ENCODE measurements around the gene RASAL1. TPM values are rescaled to one million over a fixed set of nuclear protein-coding genes. Genes with fewer than 3 reads are reported as not detected.

The RASAL1 gene
- total RNA-seq, 1 experiment from 2014 or later = 16.0 TPM

GRCh38 chr12:113090740-113091139, 44.8 kb downstream of the RASAL1 start:
- Histone ChIP-seq H3K9me3 (ENCODE audit: control insufficient read depth in 1 of 2, insufficient read depth in 1 of 2, low read depth in 1 of 2, low read length in 2 of 2) (no peaks in the 10 kb centered on the region), H3K27ac (ENCODE audit: low read depth, low read length) (no peak overlapping the region), H3K9ac (ENCODE audit: low read length) (no peak overlapping the region), H3K4me2 (ENCODE audit: low read length) (no peak overlapping the region), H3K4me1 (ENCODE audit: control insufficient read depth in 1 of 2, insufficient read depth in 2 of 2, low read length in 2 of 2) (peaks cover 2 to 6% of the 10 kb centered on the region in 2 experiments; a peak in 2 of 4 replicates), H3K36me3 (ENCODE audit: control insufficient read depth in 1 of 2, insufficient read depth in 2 of 2, low read length in 2 of 2) (no peaks in the 10 kb centered on the region), H3K9me2 (ENCODE audit: insufficient read depth) (no peaks in the 10 kb centered on the region), H3K4me3 (replicated peaks in 1 of 2; ENCODE audit: low read depth in 1 of 2, low read length in 2 of 2) (no peak overlapping the region), H3K79me2 (ENCODE audit: insufficient read depth, low read length) (no peaks in the 10 kb centered on the region), H3K27me3 (ENCODE audit: insufficient read depth, low read length) (no peaks in the 10 kb centered on the region; the same call in 1 of the 2 replicates), H4K20me1 (ENCODE audit: insufficient read depth) (no peaks in the 10 kb centered on the region), H2AFZ (ENCODE audit: low read depth, low read length, poor library complexity, severe bottlenecking) (no peak overlapping the region)
- TF ChIP-seq SP1 (IDR thresholded peaks at IDR 0.05; ENCODE audit: low read depth) (no peak), FOSL1 (IDR thresholded peaks at IDR 0.05; ENCODE audit: low read depth) (no peak), SIN3A (IDR thresholded peaks at IDR 0.05; ENCODE audit: low read depth) (no peak), JUND (IDR thresholded peaks at IDR 0.05) (no peak), RAD21 (IDR thresholded peaks at IDR 0.05; ENCODE audit: low read depth) (no peak), EZH2 (IDR thresholded peaks at IDR 0.05) (no peak), ATF3 (IDR thresholded peaks at IDR 0.05) (no peak), ZFX (IDR thresholded peaks at IDR 0.05) (no peak), MAX (IDR thresholded peaks at IDR 0.05) (no peak), POLR2A (IDR thresholded peaks at IDR 0.05; ENCODE audit: borderline replicate concordance, extremely low read depth, insufficient read depth, insufficient read length) (no peak), POLR2AphosphoS5 (IDR thresholded peaks at IDR 0.05; ENCODE audit: low read depth, low read length) (no peak), CBX3 (IDR thresholded peaks at IDR 0.05; ENCODE audit: low read depth) (no peak), YY1 (IDR thresholded peaks at IDR 0.05; ENCODE audit: extremely low read depth, insufficient replicate concordance, low read depth, low read length) (no peak), SRF (IDR thresholded peaks at IDR 0.05; ENCODE audit: low read depth) (no peak), ZNF274 (IDR thresholded peaks at IDR 0.05; ENCODE audit: low read depth, low read length) (no peak)
- CTCF ChIA-PET = no interaction called here
- POLR2A ChIA-PET = no interaction called here
- no TSS peak for BruUV-seq (replicated peaks)
- DNase-seq (ENCODE audit: low read depth, low spot score) (no peak), ATAC-seq (no peak)
- RAD21 ChIA-PET (ENCODE audit: low non-redundant PET in 1 of 2, low total read pairs in 2 of 2, uncharacterized antibody in 2 of 2, unreplicated experiment in 2 of 2) = no interaction called here
- intact Hi-C loops (cut with micrococcal nuclease) = no loop called here
